ENCODE results near the gene DTNB. TPM values are rescaled to one million over a fixed set of nuclear protein-coding genes. Genes with fewer than 3 reads are reported as not detected.

The DTNB gene
- total RNA-seq, 2 donors from 2014 or later = 4.3 to 4.4 TPM

GRCh38 chr2:25504266-25504665 is 169.1 kb downstream of the DTNB start:
- Histone ChIP-seq H3K36me3 (no peaks in the 10 kb centered on the region), H3K4me3 (no peak overlapping the region), H3K27ac (no peak overlapping the region), H3K4me1 (no peaks in the 10 kb centered on the region), H3K27me3 (no peaks in the 10 kb centered on the region), H3K9me3 (no peaks in the 10 kb centered on the region)
- no peak for DNase-seq (ENCODE audit: low spot score)
- no peak for TF ChIP-seq CTCF (IDR thresholded peaks at IDR 0.05)

- H3K27ac ChIP-seq = no peak overlapping the region
- no peaks in the 10 kb centered on the region for H3K27me3 ChIP-seq
- no peaks in the 10 kb centered on the region for H3K4me1 ChIP-seq
- H3K9me3 ChIP-seq = no peaks in the 10 kb centered on the region
- DNase-seq (ENCODE audit: low spot score) = no peak
- H3K4me3 ChIP-seq = no peak overlapping the region
- H3K36me3 ChIP-seq = no peaks in the 10 kb centered on the region
- TF ChIP-seq CTCF (IDR thresholded peaks at IDR 0.05) = no peak
Observed at GRCh38 chr2:25499157-25499556, 174.2 kb downstream of the DTNB start.

- Histone ChIP-seq H3K4me1 (no peaks in the 10 kb centered on the region), H3K27me3 (no peaks in the 10 kb centered on the region), H3K36me3 (no peaks in the 10 kb centered on the region), H3K27ac (no peak overlapping the region), H3K9me3 (no peaks in the 10 kb centered on the region), H3K4me3 (no peak overlapping the region)
- TF ChIP-seq CTCF (IDR thresholded peaks at IDR 0.05) = no peak
- DNase-seq (ENCODE audit: low spot score) = no peak
Observed at GRCh38 chr2:25497918-25498407, 175.4 kb downstream of the DTNB start.

- no peaks in the 10 kb centered on the region for H3K27me3 ChIP-seq
- no peaks in the 10 kb centered on the region for H3K36me3 ChIP-seq
- DNase-seq (ENCODE audit: low spot score) = no peak
- no peak for TF ChIP-seq CTCF (IDR thresholded peaks at IDR 0.05)
- no peaks in the 10 kb centered on the region for H3K9me3 ChIP-seq
- no peak overlapping the region for H3K4me3 ChIP-seq
- H3K27ac ChIP-seq = no peak overlapping the region
- no peaks in the 10 kb centered on the region for H3K4me1 ChIP-seq
Observed at GRCh38 chr2:25497229-25497917, 176.0 kb downstream of the DTNB start.

- no peaks in the 10 kb centered on the region for H3K27me3 ChIP-seq
- H3K36me3 ChIP-seq = no peaks in the 10 kb centered on the region
- no peak for TF ChIP-seq CTCF (IDR thresholded peaks at IDR 0.05)
- no peaks in the 10 kb centered on the region for H3K4me1 ChIP-seq
- H3K4me3 ChIP-seq = no peak overlapping the region
- H3K27ac ChIP-seq = no peak overlapping the region
- DNase-seq (ENCODE audit: low spot score) = no peak
- H3K9me3 ChIP-seq = no peaks in the 10 kb centered on the region
Observed at GRCh38 chr2:25494616-25495015, 178.8 kb downstream of the DTNB start.

GRCh38 chr2:25493207-25493606 is 180.2 kb downstream of the DTNB start:
- no peak overlapping the region for H3K4me3 ChIP-seq
- no peak for TF ChIP-seq CTCF (IDR thresholded peaks at IDR 0.05)
- no peak overlapping the region for H3K27ac ChIP-seq
- H3K4me1 ChIP-seq = no peaks in the 10 kb centered on the region
- H3K27me3 ChIP-seq = no peaks in the 10 kb centered on the region
- DNase-seq (ENCODE audit: low spot score) = no peak
- no peaks in the 10 kb centered on the region for H3K9me3 ChIP-seq
- H3K36me3 ChIP-seq = no peaks in the 10 kb centered on the region

Measured in right atrium auricular region (tissue), 2 donors.